NCI-H748 (cell line): ENCODE results near the gene CDK4.

ENCODE experiments used
- DNase-seq: peaks from one replicate; lab custom pipeline; 2025; ENCODE audit not compliant: unreplicated experiment; lab: John Stamatoyannopoulos, UW

Gene CDK4

DNA sequence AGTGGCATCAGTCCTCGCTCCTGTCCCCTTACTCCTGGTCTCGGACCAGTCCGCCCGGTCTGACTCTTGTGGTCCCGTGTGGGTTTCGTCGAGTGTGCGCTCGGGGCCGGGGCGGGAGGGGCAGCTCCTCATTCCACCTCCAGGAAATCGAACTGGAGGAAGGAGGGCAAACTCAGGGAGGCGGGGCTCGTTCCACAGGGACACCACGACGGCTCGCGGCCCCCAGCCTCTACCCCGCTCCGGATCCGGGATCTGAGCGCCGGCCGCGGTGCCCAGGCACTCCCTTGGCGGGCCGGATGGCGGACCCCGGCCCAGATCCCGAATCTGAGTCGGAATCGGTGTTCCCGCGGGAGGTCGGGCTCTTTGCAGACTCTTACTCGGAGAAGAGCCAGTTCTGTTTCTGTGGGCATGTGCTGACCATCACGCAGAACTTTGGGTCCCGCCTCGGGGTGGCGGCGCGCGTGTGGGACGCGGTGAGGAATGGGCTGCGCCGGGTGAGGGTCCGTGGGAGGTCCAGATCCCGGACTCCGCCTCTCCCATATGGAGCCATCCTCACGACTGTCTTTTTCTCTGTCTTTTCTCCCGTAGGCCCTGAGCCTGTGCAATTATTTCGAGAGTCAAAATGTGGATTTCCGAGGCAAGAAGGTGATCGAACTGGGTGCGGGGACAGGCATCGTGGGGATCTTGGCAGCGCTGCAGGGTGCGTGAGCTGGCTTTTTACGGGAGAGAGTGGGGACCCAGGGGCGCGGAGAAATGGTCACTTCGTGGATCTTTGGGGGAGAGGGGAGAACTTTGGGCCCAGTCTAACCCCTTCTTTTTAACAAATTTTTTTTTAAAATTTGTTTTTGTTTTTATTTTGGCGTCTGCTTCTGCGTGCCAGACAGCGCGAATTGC, 20.6 kb upstream of the CDK4 start, which contains the start of gene EEF1AKMT3:
TSS of gene EEF1AKMT3 (plus strand) at position 186 of the 894 bp plus-strand sequence. CDS start at position 297, 111 bp downstream.
- peak; percentile 72 for DNase-seq

DNA sequence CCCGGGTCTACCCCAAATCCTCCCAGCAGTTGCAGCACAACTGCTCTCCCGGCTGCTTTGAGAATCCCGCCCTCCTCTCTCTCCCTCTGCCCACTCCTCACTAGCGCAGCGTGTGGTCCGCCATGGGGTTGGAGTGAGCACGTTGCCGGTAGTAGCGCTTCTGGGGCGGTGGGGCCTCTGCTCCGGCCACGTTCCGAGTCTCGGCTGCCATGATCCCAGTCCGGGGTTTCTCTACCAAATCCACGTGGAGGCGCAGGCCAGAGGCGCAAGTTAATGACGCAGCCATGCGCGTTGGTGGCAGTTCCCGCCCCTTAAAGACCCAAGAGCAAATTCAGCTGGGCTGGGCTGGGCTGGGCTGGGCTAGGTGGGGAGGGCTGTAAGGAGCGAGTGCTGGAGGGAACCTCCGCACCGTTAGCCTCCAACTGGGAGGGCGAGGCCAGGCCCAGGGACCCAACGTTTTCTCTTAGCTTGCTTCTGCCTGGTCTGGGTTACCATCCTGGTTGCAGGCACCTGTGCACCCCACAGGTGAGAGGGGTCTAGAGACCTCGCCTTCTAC, 19.8 kb upstream of the CDK4 start, which contains the start of gene METTL1:
TSS of gene METTL1 (minus strand) at position 233 of the 556 bp plus-strand sequence. CDS start at position 211, 22 bp downstream.
- peak; percentile 97 for DNase-seq

DNA sequence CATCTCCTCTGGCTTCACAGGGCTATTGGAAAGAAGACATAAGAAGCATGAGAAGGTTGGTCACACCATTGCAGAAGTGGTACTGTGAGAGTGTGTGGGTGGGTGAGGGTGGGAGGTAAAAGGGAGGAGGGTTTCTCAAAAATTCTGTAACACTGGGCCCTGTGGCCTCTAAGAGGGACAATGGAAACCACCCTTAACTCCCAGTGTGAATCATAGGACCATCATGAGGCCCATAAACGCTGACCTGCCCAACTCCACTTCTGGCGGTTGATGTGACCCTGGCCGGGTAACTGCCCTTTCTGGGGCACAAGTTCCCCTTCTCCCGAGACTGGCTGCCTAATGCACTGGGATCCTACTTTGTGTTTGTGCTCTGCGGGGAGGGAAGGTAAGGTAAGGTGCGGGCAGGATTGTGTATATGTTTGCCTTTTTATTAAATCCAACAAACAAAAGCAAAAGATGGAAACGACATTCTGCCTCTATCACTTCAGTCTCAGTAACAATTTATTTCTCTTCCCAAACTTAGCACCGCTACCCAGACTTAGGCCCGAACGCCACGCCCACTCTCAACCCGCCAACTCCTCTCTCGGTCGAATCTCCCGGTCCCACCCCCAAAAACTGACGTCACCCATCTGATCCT, 19.2 kb upstream of the CDK4 start:
- DNase-seq: peak; percentile 91

DNA sequence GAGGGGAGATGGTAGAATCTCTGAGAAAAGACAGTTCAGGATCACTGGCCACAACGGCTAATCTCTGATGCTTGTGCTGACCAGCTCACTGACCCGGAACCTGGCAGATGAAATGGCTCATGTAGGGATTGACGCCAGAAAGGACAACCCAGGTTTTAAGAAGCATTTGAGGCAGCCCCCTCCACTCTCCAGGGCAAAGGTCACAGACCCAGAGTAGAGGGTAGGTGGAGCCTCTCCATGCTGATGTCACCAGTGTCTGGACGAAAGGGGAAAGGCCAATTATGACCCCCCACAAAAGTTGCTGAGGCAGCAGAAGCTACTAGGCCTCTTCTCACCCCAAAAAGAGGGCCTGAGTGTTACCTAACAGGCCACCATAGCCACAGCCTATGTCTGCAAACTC, 18.6 kb upstream of the CDK4 start:
- DNase-seq: no peak

DNA sequence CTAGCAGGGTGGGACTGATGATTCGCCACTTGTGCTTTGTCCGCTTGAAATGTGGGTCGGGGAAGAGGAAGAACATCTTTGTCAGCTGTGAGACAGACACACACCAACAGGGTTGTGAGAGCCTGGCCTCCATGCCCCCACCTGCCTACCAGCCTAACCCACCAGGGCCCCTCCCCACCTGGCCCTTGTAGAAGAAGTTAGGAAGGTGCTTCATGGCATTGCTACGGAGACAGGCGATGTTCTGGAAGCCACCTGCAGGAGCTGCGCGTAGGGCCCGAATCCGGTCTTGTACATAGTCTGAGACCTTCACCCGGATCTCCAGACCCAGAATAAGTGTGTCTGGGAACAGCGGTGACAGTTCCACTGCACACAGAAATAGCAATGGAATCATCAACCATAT, 17.5 kb upstream of the CDK4 start:
- no peak for DNase-seq

DNA sequence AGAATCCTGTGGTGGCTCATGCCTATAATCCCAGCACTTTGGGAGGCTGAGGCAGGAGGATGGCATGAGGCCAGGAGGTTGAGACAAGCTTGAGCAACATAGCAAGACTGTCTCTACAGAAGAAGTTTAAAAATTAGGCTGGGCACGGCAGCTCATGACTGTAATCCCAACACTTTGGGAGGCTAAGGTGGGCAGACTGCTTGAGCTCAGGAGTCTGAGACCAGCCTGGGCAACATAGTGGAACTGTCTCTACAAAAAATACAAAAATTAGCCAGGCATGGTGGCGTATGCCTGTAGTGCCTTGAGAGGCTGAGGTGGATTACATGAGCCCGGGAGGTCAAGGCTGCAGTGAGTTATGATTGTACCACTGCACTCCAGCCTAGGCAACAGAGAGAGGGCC, 15.8 kb upstream of the CDK4 start:
- no peak for DNase-seq

DNA sequence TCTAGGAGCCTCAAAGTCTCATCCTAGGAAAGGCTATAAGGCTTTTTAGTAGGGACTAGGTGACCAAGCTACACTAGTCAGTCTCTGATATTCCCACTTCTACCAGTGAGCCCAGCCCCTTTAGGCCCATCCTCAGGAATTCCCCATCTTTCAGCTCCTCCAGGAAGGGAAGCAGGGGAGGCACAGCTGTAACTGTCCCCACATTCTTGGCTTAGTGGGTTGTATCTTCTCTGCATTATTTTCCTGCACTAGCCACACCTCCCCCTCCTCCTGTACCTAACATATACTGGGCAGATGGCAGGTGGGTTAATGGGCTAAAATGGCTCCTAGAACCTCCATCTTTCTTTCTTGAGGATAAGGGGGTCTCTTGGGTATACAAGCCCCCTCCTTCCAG, 15.2 kb upstream of the CDK4 start:
- no peak for DNase-seq

DNA sequence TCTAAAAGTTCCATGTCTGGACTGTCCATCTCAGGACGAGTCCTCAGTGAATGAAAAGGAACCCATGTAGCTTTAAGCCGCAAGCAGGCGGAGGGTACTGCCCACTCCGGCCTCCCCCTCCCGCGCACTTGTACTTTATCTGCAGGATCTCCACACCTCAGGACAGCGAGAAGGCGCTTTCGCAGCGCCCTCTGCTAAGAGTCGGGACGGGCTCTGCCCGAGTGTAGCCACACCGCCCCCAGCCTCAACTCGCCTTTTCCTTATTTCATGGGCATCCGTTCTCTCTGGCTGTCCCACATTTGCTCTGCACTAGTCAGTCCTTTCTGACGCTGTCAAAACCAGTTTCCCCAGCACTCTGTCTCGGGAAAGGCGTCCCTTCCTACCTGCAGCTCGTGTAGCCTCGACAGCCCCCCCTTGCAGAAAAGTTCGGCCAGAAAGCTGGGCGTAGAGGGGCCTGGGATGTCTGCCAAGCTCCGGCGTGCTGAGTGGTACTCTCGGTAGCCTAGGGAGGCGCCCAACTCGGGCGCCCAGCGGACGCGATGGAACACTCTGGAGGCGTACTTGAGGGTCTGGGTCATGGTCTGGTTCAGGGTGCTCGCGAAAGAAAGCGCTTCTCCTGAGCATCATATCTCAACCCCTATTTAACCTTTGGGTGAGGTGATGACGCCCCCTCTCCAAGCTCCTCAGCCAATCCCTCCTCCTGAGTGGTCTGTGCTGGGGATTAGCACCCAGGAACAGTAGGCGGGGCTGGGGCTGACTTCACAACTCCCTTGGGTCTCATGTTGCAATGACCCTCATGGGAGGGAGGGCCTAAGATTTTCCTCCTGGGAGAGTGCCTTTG, 14.6 kb upstream of the CDK4 start, which contains the start of gene CYP27B1:
TSS of gene CYP27B1 (minus strand) at position 615 of the 841 bp plus-strand sequence. CDS start at position 578, 37 bp downstream.
- peak; percentile 43 for DNase-seq

DNA sequence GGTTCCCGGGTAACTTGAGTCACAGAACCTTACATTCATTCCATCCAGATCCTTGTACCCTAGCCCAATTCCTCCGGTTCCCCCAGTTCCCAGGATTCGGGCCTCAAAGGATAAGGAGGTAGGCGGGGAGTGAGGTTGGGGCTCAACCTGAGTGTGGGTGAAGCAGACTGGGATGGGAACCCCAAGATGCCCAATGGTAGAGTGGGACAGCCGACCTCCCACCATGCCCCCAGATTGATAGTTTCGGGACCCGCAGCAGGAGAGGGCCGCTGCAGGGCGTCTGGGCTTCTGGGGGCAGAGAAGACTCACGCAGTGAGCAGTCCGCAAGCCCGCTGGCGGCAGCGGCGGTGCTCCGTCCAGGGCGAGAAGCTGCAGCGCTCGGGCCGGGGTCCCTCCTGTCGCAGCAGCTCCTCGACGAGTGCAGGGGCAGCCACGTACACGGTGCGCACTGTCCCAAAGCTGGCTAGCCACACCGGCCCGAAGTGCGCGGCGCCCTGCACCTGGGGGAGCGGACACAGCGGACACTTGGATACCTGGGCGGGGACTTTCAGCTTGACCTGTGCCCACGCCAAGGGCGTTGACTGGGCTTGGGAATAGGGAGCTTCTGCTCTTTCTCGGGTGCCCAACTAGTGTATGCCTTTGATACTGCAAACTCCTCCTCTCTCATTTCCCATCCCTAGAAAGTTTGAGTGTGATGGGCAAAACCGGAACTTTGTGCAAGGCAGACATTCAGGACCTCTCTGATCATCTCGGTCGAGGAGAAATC, 13.8 kb upstream of the CDK4 start:
- peak; percentile 35 for DNase-seq

DNA sequence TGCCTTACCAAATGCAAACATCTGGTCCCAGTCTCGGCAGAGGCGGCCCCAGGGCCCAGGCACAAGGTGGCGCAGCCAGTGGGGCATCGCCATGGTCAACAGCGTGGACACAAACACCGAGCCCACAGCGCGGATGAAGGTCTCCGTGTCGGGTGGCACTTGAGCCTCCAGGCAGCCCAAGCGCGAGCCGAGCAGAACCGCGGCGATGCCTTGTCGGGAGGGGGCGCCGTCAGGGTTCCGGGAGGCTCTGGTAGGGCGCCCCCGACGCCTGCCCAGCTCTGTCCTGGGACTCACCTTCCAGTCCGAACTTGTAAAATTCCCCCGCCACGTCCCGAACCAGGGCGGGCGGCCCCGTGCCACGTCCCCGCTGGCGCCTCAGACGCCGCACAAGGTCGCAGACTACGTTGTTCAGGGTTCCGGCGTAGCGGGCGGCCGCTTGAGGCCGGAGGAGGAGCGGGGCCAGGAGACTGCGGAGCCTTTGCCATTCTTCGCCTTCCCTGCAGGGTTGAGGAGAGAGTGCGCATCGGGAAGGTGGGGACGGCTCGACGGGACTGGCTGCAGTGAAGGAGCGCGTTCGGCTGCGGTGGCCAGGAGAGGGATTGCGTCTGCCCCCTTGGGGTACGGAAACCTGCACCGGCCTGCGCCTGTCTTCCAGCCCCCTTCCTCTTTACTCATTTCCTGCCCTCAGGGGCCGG, 13.0 kb upstream of the CDK4 start:
- peak; percentile 50 for DNase-seq

DNA sequence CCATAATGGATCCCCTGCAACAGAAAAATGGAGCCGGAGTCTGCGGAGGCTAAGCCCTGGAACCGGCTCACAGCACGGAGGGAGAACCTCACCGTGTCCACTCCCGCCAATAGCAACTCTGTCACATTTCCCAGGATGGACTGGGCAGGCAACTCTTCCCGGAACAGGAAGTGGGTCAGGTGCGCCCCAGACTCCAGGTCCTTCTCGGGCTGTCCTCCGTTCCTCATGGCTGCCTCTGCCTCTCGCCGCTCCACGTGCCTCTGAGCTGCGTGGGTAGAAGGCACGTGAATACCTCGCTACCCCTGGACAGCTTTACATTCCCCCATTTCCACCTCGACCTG, 12.5 kb upstream of the CDK4 start:
- peak; percentile 69 for DNase-seq

DNA sequence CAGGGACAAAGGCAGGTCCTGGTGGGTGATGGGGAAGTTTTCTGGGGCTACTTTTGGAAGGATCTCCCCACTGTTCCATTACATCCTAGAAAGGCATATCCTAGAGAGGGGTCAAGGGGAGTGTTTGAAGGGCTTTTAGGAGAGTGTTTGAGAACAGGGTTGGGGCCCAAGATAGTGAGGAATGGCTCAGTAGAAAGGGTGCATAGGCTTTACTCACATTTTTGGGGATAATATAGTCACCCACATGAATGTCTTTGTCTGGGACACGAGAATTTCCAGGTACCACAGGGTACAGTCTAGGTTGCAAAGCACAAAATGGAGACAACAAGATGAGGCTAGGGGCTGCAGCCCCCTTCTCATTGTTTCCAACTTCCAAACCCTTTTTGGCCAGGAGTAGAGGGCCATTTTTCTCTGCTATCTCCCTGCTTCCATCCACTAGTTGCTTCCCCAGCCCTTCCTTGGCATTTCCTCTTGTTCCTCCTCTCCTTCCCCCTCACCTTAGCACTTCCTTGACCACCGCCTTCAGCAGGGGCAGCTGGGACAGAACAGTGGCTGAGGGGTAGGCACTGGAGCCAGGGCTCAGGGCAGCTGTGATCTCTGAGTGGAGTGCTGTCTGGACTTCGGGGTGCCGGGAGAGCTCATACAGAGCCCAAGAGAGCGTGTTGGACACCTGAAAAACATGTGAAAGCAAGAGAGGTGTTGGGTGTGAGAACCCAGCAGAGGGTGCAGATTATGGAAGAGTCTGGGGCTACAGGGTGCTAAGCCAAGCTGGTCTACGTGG, 12.0 kb upstream of the CDK4 start:
- no peak for DNase-seq

DNA sequence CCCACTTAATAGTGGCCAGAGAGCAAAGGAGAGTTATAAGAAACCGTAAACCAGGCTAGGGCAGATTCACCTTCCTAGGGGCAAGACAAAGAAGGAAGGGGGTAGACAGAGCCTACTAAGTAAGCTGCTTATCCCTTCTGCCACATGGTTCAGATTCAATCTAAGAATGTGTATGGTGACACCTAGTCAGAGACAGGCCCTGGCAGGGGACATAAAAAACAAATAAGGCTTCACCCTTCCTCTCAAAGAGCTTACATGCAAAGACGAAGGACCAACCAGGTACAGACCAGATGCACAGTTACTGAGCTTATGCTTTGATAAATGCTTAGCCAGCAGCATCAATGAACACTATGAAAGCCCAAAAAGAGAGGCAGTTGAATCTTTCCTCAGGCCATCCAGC, 10.4 kb upstream of the CDK4 start:
- DNase-seq: no peak

DNA sequence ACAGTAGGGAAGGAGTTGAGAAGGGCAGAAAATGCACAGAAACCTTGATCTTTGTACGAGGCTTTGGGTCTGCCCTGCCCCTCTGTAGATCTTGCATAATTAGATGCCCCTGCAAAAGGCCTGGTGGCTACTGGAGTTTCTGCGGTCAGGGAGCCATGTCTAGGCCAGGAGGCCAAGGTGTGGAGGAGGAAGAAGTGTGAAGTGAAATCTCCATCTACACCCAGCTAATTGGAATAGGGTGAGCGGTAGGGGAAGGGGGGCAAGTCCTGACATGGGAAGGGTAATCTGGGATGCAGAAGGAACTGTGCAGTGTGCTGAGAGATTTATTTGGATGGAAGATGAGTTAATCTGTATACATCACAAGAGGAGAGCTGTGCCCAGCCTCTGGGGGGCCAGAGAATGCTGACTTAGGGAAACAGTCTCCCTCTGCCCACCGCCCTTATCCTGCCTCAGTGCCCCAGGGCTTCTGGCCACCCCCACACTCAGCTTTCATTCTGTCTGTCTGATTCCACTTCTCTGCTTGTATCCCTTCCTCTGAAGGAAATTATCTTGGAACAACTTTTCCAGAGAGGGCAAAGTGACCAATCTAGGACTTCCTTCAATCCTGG, 9.4 kb upstream of the CDK4 start:
- no peak for DNase-seq

DNA sequence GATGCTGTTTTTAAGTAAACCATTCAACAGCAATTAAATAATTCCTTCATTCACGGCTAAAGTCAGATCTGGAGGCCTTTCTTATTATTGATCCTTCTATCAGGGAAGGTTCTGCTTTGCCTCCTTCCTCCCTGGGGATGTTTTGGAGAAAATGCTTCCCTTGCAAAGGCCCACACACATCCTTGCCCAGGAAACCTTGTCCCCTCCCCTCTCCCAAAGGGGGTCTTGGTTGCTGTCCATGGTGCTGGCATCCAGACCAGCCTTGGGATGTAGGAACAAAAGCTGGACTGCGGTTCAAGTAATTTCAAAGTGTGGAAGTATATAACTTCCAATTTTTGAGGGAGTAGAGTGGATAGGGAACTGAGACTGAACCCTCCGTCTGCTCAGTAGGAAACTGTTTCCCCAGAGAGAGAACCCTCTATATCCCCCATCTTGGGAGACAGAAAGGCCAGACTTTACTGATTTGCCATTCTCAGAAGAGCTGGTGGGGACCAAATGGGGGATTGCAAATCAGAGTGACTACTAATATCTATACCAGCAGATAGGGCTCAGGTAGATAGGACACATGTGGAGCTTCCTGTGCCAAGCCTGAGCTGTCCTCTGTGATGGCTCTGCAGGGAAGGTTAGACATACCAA, 8.4 kb upstream of the CDK4 start:
- DNase-seq: no peak

DNA sequence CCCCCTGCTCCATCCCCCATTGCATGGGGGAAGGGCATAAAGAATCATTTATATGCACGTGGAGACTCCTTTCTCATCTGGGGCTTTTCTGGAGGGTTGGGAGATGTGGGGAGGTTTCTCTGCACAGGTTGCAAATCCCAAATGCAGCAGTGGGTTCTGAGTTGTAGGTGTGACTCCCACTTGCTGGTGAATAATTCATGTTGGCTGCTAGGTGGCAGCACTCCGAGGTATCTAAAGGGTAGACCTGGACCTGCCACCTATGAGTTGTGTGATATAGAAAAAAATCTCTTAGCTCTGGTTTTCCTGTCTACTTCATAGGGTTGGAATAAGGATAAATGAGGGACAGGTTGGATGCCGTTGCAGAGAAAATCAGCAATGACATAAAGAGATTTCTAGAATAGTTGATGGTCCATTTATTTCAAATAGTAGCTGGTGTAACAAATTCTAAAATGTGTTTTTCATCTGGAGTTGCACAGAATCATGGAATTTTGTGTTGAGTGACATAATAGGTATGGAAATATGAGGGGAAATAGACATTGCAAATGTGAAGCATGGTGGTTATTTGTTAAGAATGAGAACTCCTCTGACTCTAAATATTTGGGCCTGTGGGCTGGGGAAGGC, 7.4 kb upstream of the CDK4 start:
- peak; percentile 37 for DNase-seq

DNA sequence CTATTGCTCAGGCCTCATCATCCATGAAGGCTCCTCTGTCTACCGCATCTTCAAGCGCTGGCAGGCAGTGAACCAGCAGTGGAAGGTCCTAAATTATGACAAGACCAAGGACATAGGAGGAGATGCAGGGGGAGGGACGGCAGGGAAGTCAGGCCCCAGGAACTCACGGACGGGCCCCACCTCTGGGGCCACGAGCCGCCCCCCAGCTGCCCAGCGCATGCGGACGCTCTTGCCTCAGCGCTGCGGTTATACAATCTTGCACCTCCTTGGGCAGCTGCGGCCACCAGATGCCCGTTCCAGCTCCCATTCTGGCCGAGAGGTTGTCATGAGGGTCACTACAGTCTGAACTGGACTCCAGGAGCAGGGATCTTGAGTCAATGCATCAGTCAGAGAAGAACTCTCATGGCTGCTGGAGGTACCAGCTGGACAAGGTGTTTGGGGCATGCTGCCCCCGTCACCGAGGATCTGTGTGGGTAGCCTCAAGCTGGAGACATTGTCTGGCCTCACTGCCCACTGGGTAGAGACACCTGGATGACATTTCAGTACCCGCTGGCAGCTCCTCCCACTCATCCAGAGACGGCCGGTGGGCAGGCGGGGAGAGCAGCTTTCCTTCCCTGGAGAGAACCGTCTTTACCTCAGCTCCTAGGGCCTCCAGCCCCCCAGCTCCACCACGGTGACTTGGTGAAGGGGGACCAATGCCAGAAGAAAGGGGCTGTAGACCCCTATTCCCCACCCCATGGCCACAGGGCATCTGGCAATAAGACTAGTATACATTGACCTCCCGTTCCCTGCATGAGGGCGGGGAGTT, 6.6 kb upstream of the CDK4 start:
- no peak for DNase-seq
